Measurements from ENCODE around the gene TBX6.

- no peak for TF ChIP-seq EP300 (IDR thresholded peaks at IDR 0.05)
- no peak for TF ChIP-seq CTCF (IDR thresholded peaks at IDR 0.05)
- TF ChIP-seq POLR2AphosphoS5 (IDR thresholded peaks at IDR 0.05), result no peak
Measured at GRCh38 chr16:30113711-30114333, 22.1 kb upstream of the TBX6 start.

Data from sigmoid colon (tissue), 4 donors.